ENCODE data around the gene RHBDD1.

RHBDD1 gene

DNA sequence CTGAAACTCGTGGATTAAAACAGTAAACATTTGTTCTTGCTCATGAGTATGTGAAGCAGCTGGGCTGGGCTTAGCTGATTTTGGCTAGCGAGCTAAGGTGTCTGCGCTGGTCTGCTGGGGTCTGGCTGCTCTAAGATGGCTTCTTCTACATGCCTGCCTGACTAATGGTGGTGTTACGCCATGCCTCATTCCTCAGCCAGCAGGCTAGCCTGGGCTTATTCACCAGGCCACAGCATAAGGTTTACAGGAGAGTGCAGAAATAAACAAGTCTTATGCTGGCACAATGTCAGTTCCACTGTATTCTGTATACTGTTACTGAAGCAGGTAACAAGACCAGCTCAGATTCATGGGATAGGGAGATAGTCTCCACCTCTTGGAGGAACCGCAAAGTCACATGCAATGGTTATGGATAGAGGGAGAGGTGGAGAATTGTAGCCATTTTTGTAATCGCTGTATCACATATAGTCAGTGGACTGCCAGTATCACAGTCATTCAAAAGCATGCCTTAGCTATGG lies 80.0 kb downstream of the RHBDD1 start:
- no peak for DNase-seq (ENCODE audit: low read depth in 3 of 3)

GRCh38 chr2:226916669-226917068 lies 80.8 kb downstream of the RHBDD1 start:
- DNase-seq (ENCODE audit: low read depth in 3 of 3): no peak

DNA sequence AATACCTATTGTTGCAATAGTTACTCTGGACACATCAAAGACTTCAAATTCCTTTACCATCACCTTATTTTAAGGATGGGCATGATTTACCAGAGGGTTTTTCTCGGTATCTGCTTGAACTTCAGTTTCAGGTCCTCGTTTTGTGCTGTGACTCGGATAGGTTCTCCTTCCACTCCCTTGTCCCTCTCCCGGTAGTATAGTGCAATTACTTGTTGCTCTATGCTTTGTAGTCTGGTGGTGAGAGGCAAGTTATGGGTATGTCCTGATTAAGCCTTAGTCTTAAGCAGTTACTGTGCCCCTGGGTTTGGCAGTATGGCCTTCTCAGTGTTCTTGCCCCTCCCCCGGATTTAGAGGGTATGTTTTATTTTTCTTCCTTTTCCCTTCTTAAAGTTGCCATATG lies 96.6 kb downstream of the RHBDD1 start:
- no peak for DNase-seq (ENCODE audit: low read depth in 3 of 3)

GRCh38 chr2:226934546-226935201 lies 98.8 kb downstream of the RHBDD1 start:
- no peak for DNase-seq (ENCODE audit: low read depth in 3 of 3)

GRCh38 chr2:226943862-226944620 lies 108.2 kb downstream of the RHBDD1 start:
- no peak for DNase-seq (ENCODE audit: low read depth in 3 of 3)

GRCh38 chr2:226953206-226953605 lies 117.4 kb downstream of the RHBDD1 start:
- DNase-seq (ENCODE audit: low read depth in 3 of 3): no peak

DNA sequence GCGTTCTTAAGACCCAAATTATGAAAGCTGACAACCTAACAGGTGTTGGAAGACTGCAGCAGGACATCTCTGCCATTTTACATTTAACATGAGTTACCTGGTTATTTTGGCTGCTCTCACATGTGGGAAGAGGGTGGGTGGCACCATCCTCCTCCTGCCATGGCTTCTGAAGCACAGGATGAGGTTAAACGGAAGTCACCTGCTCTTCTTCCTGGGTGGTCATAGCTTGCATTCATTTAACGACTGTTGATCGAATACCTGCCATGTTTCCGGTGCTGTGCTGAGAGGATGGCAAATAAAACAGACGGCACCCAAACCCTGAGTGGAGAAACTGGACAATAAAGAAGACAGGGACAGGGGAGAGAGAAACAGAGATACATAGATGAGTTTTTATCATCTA lies 118.0 kb downstream of the RHBDD1 start:
- no peak for DNase-seq (ENCODE audit: low read depth in 3 of 3)

DNA sequence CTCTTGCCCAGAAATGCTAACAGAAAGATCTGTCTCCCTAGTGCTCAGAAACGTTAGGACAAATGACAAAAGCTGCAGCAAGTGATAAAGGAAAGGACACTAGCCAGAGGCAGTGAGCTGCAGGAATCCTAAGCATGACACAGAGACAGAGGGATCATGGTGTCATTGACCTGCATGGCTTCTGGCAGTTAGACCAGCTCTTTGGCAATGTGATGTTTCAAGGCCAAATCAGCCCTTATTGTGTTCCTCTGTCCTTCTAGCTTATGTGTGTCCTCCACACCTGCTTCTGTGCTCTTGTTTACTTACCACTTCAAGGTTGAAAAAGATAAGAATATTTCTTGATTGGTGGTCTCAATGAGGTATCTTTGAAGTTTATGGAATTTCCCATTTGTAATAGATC lies 120.8 kb downstream of the RHBDD1 start:
- DNase-seq (ENCODE audit: low read depth in 3 of 3): no peak

DNA sequence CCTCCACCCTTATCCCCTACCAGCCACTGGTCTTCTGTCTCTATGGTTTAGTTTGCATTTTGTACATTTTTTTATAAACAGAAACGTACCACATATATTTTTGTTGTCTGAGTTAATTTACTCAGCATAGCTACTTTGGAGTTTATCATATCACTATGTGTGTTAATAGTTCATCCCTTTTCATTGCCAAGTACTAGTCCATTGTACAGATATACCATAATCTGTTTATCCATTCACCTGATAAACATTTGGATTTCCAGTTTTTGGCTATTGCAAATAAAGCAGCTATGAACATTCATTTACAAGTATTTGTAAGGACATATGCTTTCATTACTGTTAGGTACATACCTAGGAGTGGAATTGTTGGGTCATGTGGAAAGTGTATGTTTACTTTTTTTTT lies 123.6 kb downstream of the RHBDD1 start:
- no peak for DNase-seq (ENCODE audit: low read depth in 3 of 3)

DNA sequence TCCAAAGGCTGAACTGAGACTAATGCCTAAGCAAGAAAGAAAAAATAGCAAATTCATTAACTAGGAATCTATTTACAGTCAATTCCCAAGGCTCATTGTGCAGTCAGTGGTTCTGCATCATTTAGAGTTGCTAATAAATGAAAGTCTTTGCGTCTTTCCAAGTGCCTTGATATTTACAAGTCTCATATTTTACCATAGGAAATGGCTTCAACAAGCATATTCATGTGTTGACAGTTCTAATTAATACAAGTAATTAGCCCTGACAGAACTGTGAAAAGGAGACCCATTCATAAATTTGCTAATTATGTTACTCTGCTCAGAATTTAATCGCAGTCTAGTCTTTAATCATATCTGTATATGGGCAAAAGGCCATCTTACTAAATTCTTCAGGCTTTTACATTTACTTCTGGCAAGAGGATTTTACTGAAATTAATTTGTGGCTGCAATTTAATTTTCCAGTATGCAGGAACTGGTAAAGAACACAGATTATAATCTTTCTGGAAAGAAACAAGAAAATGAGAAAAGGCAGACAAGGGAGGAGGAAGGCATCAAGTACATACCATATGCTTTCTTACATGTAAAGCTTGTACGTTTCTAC lies 126.4 kb downstream of the RHBDD1 start:
- DNase-seq (ENCODE audit: low read depth in 3 of 3): no peak

GRCh38 chr2:226963528-226963927 lies 127.7 kb downstream of the RHBDD1 start:
- DNase-seq (ENCODE audit: low read depth in 3 of 3): no peak

- no peak for DNase-seq (ENCODE audit: low read depth in 3 of 3)
Measured at GRCh38 chr2:226965376-226965775, 129.5 kb downstream of the RHBDD1 start.

DNA sequence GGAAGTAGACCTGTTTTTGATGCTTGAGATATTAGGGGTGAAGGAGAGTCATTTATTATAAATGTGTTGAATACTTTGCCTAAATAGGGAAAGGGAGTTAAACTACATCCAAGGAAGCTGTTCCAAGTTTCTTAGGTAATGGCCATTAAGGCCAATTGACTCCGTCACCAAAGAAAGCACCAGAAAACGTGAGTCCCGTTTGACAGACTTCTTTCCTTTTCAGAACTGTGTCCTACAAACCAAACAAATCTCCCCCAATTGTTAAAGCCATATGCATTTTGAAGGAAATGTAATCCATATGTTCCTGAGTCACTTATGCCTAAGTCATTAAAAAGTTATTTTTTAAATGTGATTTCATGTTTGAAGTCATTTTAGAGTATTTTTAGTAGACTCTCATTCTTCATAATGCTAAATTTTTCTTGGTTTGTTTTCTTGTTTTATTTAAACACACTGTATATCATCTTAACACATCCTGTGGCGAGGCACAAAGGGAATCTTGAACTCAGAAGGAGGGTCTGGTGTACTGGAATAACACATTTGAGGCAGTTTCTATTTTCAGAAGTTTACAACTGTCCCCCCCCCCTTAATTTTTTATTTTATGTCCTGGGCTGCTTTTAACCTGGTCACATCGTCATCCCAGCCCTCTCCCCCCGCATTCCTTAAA lies 133.7 kb downstream of the RHBDD1 start:
- DNase-seq (ENCODE audit: low read depth in 3 of 3): no peak

DNA sequence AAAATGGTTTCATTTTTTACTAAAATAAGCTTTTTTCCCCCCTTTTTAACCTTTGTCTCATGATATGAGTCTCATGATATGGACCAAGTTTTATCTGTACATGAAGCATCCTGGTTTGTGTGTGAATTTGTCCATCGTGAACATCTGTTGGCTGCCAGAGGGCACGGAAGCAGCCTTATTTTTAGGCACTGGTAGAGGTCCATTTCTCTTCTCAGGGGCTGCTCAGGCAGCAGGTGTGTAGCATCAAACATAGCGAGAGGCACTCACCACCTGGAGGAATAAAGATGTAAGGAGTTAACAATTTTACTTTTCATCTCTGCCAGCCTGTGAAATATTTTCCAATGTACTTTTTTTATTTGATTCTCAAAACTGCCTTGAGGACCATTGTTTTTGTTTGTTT lies 134.5 kb downstream of the RHBDD1 start:
- DNase-seq (ENCODE audit: low read depth in 3 of 3): no peak

GRCh38 chr2:226971084-226971483 lies 135.2 kb downstream of the RHBDD1 start:
- DNase-seq (ENCODE audit: low read depth in 3 of 3): no peak

- DNase-seq (ENCODE audit: low read depth in 3 of 3): no peak
Measured at GRCh38 chr2:226971770-226972169, 135.9 kb downstream of the RHBDD1 start.

GRCh38 chr2:226973816-226974215 lies 138.0 kb downstream of the RHBDD1 start:
- DNase-seq (ENCODE audit: low read depth in 3 of 3): no peak

- no peak for DNase-seq (ENCODE audit: low read depth in 3 of 3)
Measured at GRCh38 chr2:226977775-226978190, 141.9 kb downstream of the RHBDD1 start.

DNA sequence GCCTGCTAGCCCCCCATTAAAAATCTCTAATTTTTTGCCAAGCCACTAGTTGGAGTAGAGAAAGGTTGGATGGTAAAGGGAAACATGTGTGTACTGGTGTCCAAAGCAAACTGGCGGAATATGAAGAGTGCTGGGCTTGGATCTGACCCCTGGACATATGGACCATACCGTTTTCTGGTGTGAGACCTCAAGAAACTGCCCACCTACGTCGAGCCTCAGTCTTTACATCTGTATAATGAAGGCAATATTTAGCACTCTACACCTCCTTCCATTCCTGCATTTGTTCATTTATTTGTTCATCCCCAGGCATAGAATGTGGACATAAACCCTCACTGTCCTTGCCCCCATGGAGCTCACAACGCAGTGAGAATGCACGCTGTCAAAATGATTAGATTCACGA lies 142.4 kb downstream of the RHBDD1 start:
- no peak for DNase-seq (ENCODE audit: low read depth in 3 of 3)

DNA sequence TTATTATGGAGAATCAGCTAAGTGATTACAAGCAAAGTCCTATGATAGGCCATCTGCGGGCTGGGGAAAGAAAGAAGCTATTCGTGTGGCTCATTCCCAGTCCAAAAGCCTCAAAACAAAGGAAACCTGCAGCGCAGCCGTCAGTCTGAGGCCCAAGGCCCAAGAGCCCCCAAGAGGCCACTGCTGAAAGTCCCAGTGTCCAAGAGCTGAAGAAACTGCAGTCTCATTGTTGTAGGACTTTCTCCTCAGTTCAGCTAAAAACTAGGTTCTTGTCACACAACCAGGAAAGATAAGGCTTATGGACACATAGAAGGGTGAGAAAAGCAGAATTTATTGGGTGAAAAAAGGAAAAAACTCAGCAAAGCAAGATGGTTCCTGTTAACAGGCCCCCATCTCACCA lies 143.2 kb downstream of the RHBDD1 start:
- no peak for DNase-seq (ENCODE audit: low read depth in 3 of 3)

GRCh38 chr2:226981791-226982326 lies 146.0 kb downstream of the RHBDD1 start:
- no peak for DNase-seq (ENCODE audit: low read depth in 3 of 3)
